Fibroblast of mammary gland (primary cell): ENCODE measurements around the gene CRYBB2.
"Not testable (repeated sequence)": the region's sequence is repeated elsewhere in the genome, so short reads cannot be mapped to it uniquely, and the experiment has no call there.

Experiments
- DNase-seq: peaks from one replicate; pipeline ENCODE4 v3.0.0-alpha.2; 2010; ENCODE audit warnings: low read depth
- H3K4me3 ChIP-seq: 2 replicates; pipeline ENCODE4 v1.5.1; 2011; ENCODE audit warnings: low read depth, mild to moderate bottlenecking, low read length, moderate library complexity; ENCODE audit not compliant: control insufficient read depth
- CTCF ChIP-seq: conservative IDR thresholded peaks from 2 replicates; pipeline ENCODE4 v1.5.1; 2011; ENCODE audit warnings: low read depth, low read length, inconsistent platforms; ENCODE audit not compliant: control insufficient read depth, insufficient read depth

CRYBB2 gene

DNA sequence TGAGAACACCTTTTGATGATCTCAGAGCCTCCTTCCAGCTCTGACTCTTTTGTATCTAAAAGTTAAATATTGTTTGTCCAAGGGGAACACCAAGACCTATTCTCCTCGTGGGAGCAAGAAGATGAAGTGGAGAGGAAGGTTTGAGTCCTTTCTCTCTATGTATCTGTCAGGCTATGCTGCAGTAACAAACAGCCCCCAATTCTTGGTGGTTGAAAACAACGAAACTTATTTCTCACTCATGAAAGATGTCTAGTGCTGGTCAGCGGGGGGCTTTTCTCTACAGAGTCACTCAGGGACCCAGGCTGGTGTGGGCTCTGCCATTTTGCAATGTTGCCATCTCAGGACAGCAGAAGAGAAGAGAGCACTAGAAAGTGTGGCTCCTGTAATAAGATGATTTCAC, 6.2 kb upstream of the CRYBB2 start:
- H3K4me3 ChIP-seq: no peak overlapping the region
- no peak for TF ChIP-seq CTCF
- DNase-seq: no peak

DNA sequence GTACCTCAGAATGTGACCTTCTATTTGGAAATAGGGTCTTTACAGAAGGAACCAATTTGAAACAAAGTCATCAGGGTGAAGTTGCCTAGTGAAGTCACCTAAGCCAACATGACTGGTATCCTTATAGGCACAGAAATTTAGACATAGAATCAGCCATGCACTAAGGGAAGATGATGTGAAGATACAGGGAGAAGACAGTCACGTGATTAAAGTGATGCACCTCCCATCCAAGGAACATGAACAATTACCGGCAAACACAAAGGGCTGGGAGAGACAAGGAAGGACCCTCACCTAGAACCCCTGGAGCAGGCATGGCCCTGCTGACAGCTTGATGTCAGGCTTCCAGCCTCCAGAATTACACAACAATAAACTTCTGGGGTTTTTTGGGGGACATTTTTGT, 3.2 kb upstream of the CRYBB2 start:
- no peak for TF ChIP-seq CTCF
- DNase-seq: no peak
- H3K4me3 ChIP-seq: no peak overlapping the region

DNA sequence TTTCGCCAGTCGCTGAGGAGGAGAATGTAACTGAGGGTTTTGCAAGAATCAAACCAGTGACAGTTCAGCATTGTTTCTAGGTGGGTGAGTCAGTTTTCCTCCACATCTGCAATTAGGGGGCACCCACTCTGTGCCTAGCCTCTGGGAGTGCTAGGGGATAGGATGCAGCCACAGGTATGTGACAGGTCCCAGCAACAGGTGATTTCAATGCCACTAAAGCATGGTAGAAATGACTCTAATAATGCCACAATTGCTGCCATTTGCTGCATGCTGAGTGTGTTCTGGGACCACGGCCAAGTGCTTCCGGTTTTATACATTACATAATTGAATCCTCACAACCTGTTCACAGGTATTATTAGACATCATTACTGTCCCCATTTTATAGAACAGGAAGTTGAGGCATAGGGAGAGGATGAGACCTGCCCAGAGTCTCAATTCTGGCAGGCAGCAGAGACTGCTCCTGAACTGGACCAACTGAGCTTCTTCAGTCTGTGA, 556 bp downstream of the CRYBB2 start:
- no peak for TF ChIP-seq CTCF
- no peak for DNase-seq
- no peak overlapping the region for H3K4me3 ChIP-seq

DNA sequence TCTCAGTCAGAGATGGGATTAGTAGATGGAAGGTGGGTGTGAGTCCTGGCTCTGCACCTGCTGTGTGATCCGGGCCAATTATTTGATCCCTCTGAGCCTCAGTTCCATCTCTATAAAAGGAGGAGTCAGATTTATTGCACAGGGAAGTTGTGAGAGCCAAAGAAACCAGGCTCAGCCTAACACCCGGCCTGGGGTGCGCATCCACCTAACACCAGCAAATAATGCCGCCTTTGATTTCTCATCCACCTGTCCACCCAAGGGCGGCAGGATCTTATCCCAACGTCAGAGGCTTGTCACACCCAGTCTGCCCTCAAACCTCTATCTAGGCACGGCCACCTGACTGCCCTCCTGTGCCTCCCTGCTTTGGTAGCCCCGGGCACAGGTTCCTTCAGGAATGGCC, 2.4 kb downstream of the CRYBB2 start:
- no peak for DNase-seq
- TF ChIP-seq CTCF: no peak
- H3K4me3 ChIP-seq: no peak overlapping the region

DNA sequence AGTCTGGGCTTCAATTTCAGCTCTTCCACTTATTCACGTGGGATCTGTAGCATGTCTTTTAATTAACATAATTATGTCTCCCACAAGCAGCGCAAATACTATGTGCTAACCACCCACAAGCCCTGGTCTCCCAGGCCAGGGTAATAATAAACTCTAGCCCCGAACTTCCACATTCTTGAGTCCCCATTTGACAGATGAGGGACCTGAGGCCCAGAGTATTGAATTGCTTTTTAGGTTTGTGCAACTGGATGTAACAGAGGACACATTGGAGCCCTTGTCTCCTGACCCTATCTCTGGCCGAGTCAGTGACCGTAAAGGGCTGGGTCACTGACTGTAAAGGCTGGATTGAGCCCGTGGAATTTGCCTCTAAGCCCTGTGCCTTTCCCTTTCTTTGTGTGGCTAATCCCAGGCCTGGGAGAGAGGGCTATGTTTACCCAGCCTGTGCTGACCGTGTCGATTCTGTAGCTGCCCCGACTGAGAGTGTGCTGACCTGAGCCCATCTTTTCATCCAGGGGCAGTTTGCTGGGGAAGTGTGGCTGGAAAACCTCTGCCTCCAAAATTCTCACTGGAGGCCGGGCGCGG, 3.9 kb downstream of the CRYBB2 start:
- no peak overlapping the region for H3K4me3 ChIP-seq
- no peak for DNase-seq
- no peak for TF ChIP-seq CTCF

- TF ChIP-seq CTCF: no peak
- DNase-seq: no peak
- no peak overlapping the region for H3K4me3 ChIP-seq
Measured at GRCh38 chr22:25228822-25229221, 9.4 kb downstream of the CRYBB2 start.

- DNase-seq, H3K4me3 ChIP-seq: not testable (repeated sequence)
Measured at GRCh38 chr22:25230760-25231159, 11.3 kb downstream of the CRYBB2 start.
